Forelimb muscle (tissue), 1 donor: ENCODE measurements around the gene PCDHGA6. TPM values are rescaled to one million over a fixed set of nuclear protein-coding genes. Genes with fewer than 3 reads are reported as not detected.
"Not testable (repeated sequence)": the region's sequence is repeated elsewhere in the genome, so short reads cannot be mapped to it uniquely, and the experiment has no call there.

ENCODE experiments used
- DNase-seq: peaks from one replicate; pipeline ENCODE4 v3.0.0-alpha.2; 2013; ENCODE audit warnings: low read depth
- polyA plus RNA-seq: library from polyadenylated mRNA; unstranded; fragments of 120-200 nt; gene quantifications from one replicate; pipeline ENCODE4 v1.2.1, GENCODE V29; 2013; ENCODE audit not compliant: insufficient read length

The PCDHGA6 gene
- 2.6 TPM for polyA plus RNA-seq

GRCh38 chr5:141373673-141374317 is at the start of gene PCDHGA6:
TSS of gene PCDHGA6 (plus strand) at chr5:141373891. CDS start at chr5:141374084, 193 bp downstream.
- no peak for DNase-seq

DNA sequence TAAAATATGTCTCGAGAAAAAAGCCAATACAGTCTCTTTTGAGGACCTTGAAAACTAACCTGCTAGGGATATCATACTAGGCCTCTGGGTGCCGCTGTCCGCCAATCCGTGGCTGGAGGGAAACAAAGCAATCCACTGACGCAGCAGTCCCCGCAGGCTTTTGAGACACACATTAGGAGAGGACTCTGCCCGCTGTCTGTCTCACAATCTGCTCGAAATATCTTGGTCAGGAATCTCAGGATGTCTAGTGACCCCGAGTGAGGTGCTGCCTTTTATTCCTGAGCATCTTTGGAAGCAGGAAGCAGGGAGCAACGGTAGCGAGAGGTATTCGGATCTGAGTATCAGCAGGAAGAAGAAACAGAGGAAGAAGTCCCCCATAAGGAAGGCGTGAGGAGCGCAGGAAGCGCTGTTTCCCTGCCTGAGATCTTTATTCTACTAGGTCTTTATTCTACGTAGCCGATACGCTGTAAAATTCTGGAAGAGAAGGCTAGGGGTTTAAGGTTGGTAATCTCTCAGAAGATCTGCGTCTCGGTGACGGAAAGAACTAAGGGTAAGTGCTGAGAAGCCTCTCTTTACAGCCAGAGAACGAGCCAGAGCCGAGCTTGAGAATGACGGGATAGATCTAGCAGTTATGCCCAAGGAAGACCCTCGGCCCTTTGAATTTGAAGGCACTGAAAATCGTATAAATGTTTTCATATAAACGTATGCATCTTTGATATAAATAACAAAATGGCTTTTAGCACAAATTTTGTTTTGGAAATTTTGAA is 47.4 kb upstream of the PCDHGA6 start:
- DNase-seq, result no peak

DNA sequence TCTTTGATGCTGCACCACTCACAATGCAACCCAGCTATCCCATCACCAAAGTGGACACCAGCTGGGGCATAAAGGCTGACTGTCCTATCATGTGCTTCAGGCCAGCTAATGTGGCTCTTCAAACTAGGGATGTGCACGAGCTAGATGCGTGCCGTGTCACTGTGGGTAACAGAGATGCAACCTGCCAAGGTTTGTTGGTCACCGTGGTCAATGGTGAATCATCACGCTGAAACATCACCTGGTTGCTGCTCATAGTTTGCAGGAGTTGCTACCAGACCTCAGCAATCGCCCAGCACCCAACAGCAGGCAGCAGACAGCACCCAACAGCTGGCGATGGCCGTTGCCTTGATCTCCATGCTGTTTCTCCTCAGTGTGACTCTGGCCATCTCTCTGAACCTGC is 45.5 kb upstream of the PCDHGA6 start:
- DNase-seq, result no peak

- no peak for DNase-seq
Measured at GRCh38 chr5:141330299-141331080, 43.2 kb upstream of the PCDHGA6 start, which contains the start of gene PCDHGA1. TSS of gene PCDHGA1 (plus strand) at chr5:141330514.

- not testable (repeated sequence) for DNase-seq
Measured at GRCh38 chr5:141332571-141332970, 41.1 kb upstream of the PCDHGA6 start.

- no peak for DNase-seq
Measured at GRCh38 chr5:141338538-141339306, 35.0 kb upstream of the PCDHGA6 start, which contains the start of gene PCDHGA2. TSS of gene PCDHGA2 (plus strand) at chr5:141338760.

- not testable (repeated sequence) for DNase-seq
Measured at GRCh38 chr5:141340781-141341354, 32.8 kb upstream of the PCDHGA6 start.

GRCh38 chr5:141342773-141343172 is 30.9 kb upstream of the PCDHGA6 start:
- DNase-seq, result no peak

- DNase-seq, result no peak
Measured at GRCh38 chr5:141343242-141343952, 30.3 kb upstream of the PCDHGA6 start, which contains the start of gene PCDHGA3. TSS of gene PCDHGA3 (plus strand) at chr5:141343829. CDS start at chr5:141344034, 205 bp downstream.

- no peak for DNase-seq
Measured at GRCh38 chr5:141343953-141344463, 29.7 kb upstream of the PCDHGA6 start.

DNA sequence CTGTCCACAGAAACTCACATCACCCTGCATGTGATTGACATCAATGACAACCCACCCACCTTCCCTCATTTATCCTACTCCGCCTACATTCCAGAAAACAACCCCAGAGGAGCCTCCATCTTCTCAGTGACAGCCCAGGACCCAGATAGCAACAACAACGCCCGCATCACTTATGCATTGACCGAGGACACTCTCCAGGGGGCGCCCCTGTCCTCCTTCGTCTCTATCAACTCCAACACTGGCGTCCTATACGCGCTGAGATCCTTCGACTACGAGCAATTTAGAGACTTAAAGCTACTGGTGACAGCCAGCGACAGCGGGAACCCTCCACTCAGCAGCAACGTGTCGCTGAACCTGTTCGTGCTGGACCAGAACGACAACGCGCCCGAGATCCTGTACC is 28.4 kb upstream of the PCDHGA6 start:
- no peak for DNase-seq

DNA sequence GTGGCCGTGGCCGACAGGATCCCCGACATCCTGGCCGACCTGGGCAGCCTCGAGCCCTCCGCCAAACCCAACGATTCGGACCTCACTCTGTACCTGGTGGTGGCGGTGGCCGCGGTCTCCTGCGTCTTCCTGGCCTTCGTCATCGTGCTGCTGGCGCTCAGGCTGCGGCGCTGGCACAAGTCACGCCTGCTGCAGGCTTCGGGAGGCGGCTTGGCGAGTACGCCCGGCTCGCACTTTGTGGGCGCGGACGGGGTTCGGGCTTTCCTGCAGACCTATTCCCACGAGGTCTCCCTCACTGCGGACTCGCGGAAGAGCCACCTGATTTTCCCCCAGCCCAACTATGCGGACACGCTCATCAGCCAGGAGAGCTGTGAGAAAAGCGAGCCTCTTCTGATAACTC is 27.7 kb upstream of the PCDHGA6 start:
- not testable (repeated sequence) for DNase-seq

DNA sequence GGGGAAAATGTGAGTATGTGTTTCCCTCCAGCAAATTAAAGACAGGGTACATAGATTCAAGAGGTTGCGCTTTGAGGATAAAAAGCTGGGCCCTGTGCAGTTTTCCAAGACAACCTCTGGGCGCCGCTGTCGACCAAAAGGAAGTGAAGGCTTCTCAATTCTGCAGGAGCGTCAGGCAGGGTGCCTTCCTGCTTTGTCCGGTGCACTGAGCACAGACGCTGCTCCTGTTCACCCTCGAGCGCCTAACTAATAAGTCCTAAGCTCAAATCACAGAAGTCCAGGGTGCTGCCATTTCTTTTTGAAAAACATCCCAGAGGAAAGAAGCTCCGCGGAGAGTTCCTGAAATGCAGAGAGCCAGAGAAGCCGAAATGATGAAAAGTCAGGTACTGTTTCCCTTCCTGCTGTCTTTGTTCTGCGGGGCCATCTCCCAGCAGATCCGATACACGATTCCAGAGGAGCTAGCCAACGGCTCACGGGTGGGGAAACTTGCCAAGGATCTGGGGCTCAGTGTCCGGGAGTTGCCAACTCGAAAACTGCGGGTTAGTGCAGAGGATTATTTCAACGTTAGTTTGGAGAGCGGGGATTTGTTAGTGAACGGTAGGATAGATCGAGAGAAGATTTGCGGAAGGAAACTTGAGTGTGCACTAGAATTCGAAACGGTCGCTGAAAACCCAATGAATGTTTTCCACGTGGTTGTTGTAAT is 23.6 kb upstream of the PCDHGA6 start, which contains the start of gene PCDHGB1:
Gene PCDHGB1 (plus strand): TSS at position 183 of the 703 bp plus-strand sequence. CDS start 162 bp downstream, at position 345.
- no peak for DNase-seq

GRCh38 chr5:141351591-141351990 is 22.1 kb upstream of the PCDHGA6 start:
- DNase-seq, result no peak

DNA sequence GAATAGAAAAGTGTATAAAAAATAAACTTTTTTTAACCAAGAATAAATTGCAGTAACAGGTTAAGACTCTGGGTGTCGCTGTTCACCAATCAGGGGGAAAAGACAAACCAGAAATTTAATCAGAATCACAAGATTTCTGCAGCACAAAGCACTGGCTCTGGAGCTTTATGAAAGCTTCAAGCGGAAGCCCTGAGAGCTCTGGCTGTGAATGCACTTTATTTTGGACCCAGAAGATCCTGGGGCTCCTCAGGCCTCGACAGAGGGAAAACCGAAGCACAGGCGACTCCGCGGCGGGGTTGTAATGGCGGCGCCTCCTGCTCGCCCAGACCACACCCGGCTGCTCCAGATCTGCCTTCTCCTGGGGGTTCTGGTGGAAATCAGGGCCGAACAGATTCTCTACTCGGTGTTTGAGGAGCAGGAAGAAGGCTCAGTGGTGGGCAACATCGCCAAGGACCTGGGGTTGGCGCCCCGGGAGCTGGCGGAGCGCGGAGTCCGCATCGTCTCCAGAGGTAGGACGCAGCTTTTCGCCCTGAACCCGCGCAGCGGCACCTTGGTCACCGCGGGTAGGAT is 18.7 kb upstream of the PCDHGA6 start, which contains the start of gene PCDHGA4:
Gene PCDHGA4 (plus strand): TSS at position 122 of the 570 bp plus-strand sequence. CDS start 87 bp downstream, at position 209.
- no peak for DNase-seq

DNA sequence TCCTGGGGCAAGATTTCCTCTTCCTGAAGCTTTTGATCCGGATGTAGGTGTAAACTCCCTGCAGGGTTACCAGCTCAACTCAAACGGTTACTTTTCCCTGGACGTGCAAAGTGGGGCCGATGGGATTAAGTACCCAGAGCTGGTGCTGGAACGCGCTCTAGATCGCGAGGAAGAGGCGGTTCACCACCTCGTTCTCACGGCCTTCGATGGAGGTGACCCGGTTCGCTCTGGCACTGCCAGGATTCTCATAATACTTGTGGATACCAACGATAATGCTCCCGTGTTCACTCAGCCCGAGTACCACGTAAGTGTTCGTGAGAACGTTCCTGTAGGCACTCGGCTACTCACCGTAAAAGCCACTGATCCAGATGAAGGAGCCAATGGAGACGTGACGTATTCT is 18.1 kb upstream of the PCDHGA6 start:
- DNase-seq, result no peak

GRCh38 chr5:141356133-141356532 is 17.6 kb upstream of the PCDHGA6 start:
- no peak for DNase-seq

GRCh38 chr5:141356950-141357349 is 16.7 kb upstream of the PCDHGA6 start:
- DNase-seq, result no peak
